GM23338 (cell line): ENCODE results near the gene WNK2. TPM values are rescaled to one million over a fixed set of nuclear protein-coding genes. Genes with fewer than 3 reads are reported as not detected.

Experiments used
- ATAC-seq: fragments of 200-7000 bp; cut with Tn5 transposase; 3 replicates; pipeline ENCODE4 v1.9.1; 2020
- DNase-seq: peaks from one replicate; pipeline ENCODE4 v3.0.0-alpha.2; 2015; ENCODE audit warnings: low spot score
- H2AFZ ChIP-seq: fragments of 200-600 bp; sonication (generic); 2 replicates; pipeline ENCODE4 v1.8.0; 2016; ENCODE audit warnings: antibody characterized with exemption, mild to moderate bottlenecking, moderate library complexity
- H3F3A ChIP-seq: fragments of 200-600 bp; sonication (generic); replicated peaks from 2 replicates; pipeline ENCODE4 v1.8.0; 2017; ENCODE audit warnings: antibody characterized with exemption, mixed run types, low read depth
- H3K27ac ChIP-seq: fragments of 200-600 bp; sonication (generic); 2 replicates; pipeline ENCODE4 v1.6.1; 2016; ENCODE audit warnings: low read depth
- H3K27me3 ChIP-seq: fragments of 200-600 bp; sonication (generic); 2 replicates; pipeline ENCODE4 v1.8.0; 2016; ENCODE audit warnings: mild to moderate bottlenecking, mixed run types, moderate library complexity; ENCODE audit not compliant: insufficient read depth
- H3K36me3 ChIP-seq: fragments of 200-600 bp; sonication (generic); 2 replicates; pipeline ENCODE4 v1.8.0; 2016; ENCODE audit warnings: mild to moderate bottlenecking; ENCODE audit not compliant: insufficient read depth
- H3K4me1 ChIP-seq: fragments of 200-600 bp; sonication (generic); 2 replicates; pipeline ENCODE4 v1.8.0; 2016; ENCODE audit warnings: mild to moderate bottlenecking, moderate library complexity; ENCODE audit not compliant: insufficient read depth
- H3K4me2 ChIP-seq: fragments of 200-600 bp; sonication (generic); 2 replicates; pipeline ENCODE4 v1.7.1; 2017; ENCODE audit warnings: mixed run types
- H3K4me3 ChIP-seq: fragments of 200-600 bp; sonication (generic); 2 replicates; pipeline ENCODE4 v1.6.1; 2016; ENCODE audit warnings: mixed run types
- H3K79me2 ChIP-seq: fragments of 200-600 bp; sonication (generic); replicated peaks from 2 replicates; pipeline ENCODE4 v1.8.0; 2017; ENCODE audit warnings: mild to moderate bottlenecking; ENCODE audit not compliant: insufficient read depth
- H3K9me2 ChIP-seq: fragments of 200-600 bp; sonication (generic); 2 replicates; pipeline ENCODE4 v1.8.0; 2017; ENCODE audit not compliant: insufficient read depth
- H4K20me1 ChIP-seq: fragments of 200-600 bp; sonication (generic); replicated peaks from 2 replicates; pipeline ENCODE4 v1.8.0; 2017; ENCODE audit warnings: mild to moderate bottlenecking; ENCODE audit not compliant: insufficient read depth
- H3K27ac Mint-ChIP-seq: 2 replicates; pipeline ENCODE4 v1.8.0; 2020; ENCODE audit warnings: inconsistent platforms, mild to moderate bottlenecking, moderate library complexity, mixed read lengths
- H3K27me3 Mint-ChIP-seq: 3 replicates; pipeline ENCODE4 v1.8.0; 2022; ENCODE audit warnings: low read depth, mild to moderate bottlenecking, moderate library complexity, mixed read lengths, inconsistent platforms; ENCODE audit not compliant: insufficient read depth, poor library complexity
- H3K36me3 Mint-ChIP-seq: 3 replicates; pipeline ENCODE4 v1.8.0; 2021; ENCODE audit warnings: low read depth, mild to moderate bottlenecking, inconsistent platforms, moderate library complexity, mixed read lengths
- H3K4me1 Mint-ChIP-seq: 3 replicates; pipeline ENCODE4 v1.8.0; 2020; ENCODE audit warnings: mild to moderate bottlenecking, inconsistent platforms, mixed read lengths
- H3K4me3 Mint-ChIP-seq: 3 replicates; pipeline ENCODE4 v1.8.0; 2021; ENCODE audit warnings: moderate library complexity, mild to moderate bottlenecking, inconsistent platforms, mixed read lengths
- H3K9me3 Mint-ChIP-seq: 3 replicates; pipeline ENCODE4 v1.8.0; 2020; ENCODE audit warnings: moderate library complexity, mild to moderate bottlenecking, inconsistent platforms, mixed read lengths
- CREB1 ChIP-seq: fragments of 250-450 bp; sonication (Bioruptor Pico); IDR thresholded peaks from 2 replicates; pipeline ENCODE4 v1.5.0; 2020; ENCODE audit warnings: low read depth, mild to moderate bottlenecking, moderate library complexity
- CTCF ChIP-seq, 2 experiments: fragments of 200-600 bp in 1 of 2; sonication (generic) in 1 of 2; conservative IDR thresholded peaks; 2 replicates each; pipeline versions ENCODE4 v1.5.1 to v1.6.1; 2016 to 2017; ENCODE audit warnings: antibody characterized with exemption in 2 of 2, low read depth in 2 of 2, mild to moderate bottlenecking in 2 of 2, moderate library complexity in 1 of 2
- ETS1 ChIP-seq: IDR thresholded peaks from 2 replicates; pipeline ENCODE4 v1.6.1; 2016; ENCODE audit warnings: antibody characterized with exemption
- EZH2 ChIP-seq: fragments of 200-600 bp; sonication (generic); IDR thresholded peaks from one replicate; pipeline ENCODE4 v1.8.0; 2017; ENCODE audit warnings: antibody characterized with exemption, mild to moderate bottlenecking, low read depth; ENCODE audit not compliant: unreplicated experiment
- EZH2phosphoT487 ChIP-seq: fragments of 200-600 bp; sonication (generic); IDR thresholded peaks from one replicate; pipeline ENCODE4 v1.8.1; 2018; ENCODE audit warnings: antibody characterized with exemption; ENCODE audit not compliant: unreplicated experiment
- JUNB ChIP-seq: IDR thresholded peaks from one replicate; pipeline ENCODE4 v1.6.1; 2016; ENCODE audit warnings: antibody characterized with exemption; ENCODE audit not compliant: unreplicated experiment
- NANOG ChIP-seq: IDR thresholded peaks from 2 replicates; pipeline ENCODE4 v1.6.1; 2016; ENCODE audit warnings: antibody characterized with exemption, borderline replicate concordance
- POLR2AphosphoS5 ChIP-seq: IDR thresholded peaks from 2 replicates; pipeline ENCODE4 v1.6.1; 2016; ENCODE audit warnings: antibody characterized with exemption, low read depth
- REST ChIP-seq: IDR thresholded peaks from one replicate; pipeline ENCODE4 v1.6.1; 2018; ENCODE audit warnings: antibody characterized with exemption; ENCODE audit not compliant: unreplicated experiment
- STAT1 ChIP-seq: IDR thresholded peaks from one replicate; pipeline ENCODE4 v1.6.1; 2016; ENCODE audit warnings: antibody characterized with exemption; ENCODE audit not compliant: unreplicated experiment
- ZNF114 ChIP-seq: fragments of 250-450 bp; sonication (Bioruptor Pico); IDR thresholded peaks from 2 replicates; pipeline ENCODE4 v1.5.0; 2020; ENCODE audit warnings: mild to moderate bottlenecking, moderate library complexity
- ZNF462 ChIP-seq: fragments of 250-450 bp; sonication (Bioruptor Pico); IDR thresholded peaks from 2 replicates; pipeline ENCODE4 v1.5.0; 2020; ENCODE audit warnings: mild to moderate bottlenecking, moderate library complexity
- polyA plus RNA-seq: library from polyadenylated mRNA; unstranded; fragments of >200 nt; fragmentation: Nextera tagmentation; extraction: Ambion mirVana; gene quantifications from 2 replicates; pipeline ENCODE4 v1.2.1, GENCODE V29; 2016
- total RNA-seq: library from RNA; depleted of rRNA; stranded (reverse); fragments of >200 nt; shearing (Covaris generic); gene quantifications from 2 replicates; pipeline ENCODE4 v1.2.3, GENCODE V29; 2014

WNK2 gene
- total and polyA plus RNA-seq, 2 experiments from 2014 or later, result 56.4 to 102 TPM

- peaks cover 17% of the 10 kb centered on the region for H3K27me3 Mint-ChIP-seq
- Histone ChIP-seq H3K4me2 (no peak overlapping the region), H3K4me3 (no peak overlapping the region), H3K4me1 (no peaks in the 10 kb centered on the region), H3K27me3 (peaks cover 21% of the 10 kb centered on the region), H4K20me1 (no peaks in the 10 kb centered on the region), H3K9me2 (no peaks in the 10 kb centered on the region), H2AFZ (no peak overlapping the region), H3K79me2 (no peaks in the 10 kb centered on the region), H3K36me3 (no peaks in the 10 kb centered on the region), H3K27ac (no peak overlapping the region), H3F3A (no peaks in the 10 kb centered on the region)
- H3K9me3 Mint-ChIP-seq, result no peaks in the 10 kb centered on the region; the same call in 2 of the 3 replicates
- DNase-seq (no peak), ATAC-seq (no peak)
- H3K4me3 Mint-ChIP-seq, result no peak overlapping the region
- TF ChIP-seq ZNF462, result no peak
- no peak for TF ChIP-seq REST
- TF ChIP-seq ZNF114 (CRISPR knock-in tag), result no peak
- TF ChIP-seq JUNB, result no peak
- TF ChIP-seq ETS1, result no peak
- no peak for TF ChIP-seq POLR2AphosphoS5
- TF ChIP-seq NANOG, result no peak
- TF ChIP-seq STAT1, result no peak
- no peak for TF ChIP-seq CREB1 (CRISPR knock-in tag)
- TF ChIP-seq EZH2, result no peak
- TF ChIP-seq CTCF (conservative IDR thresholded peaks at IDR 0.05; ENCODE audit: low read depth in 2 of 2), result no peak
- TF ChIP-seq EZH2phosphoT487, result no peak
- no peak overlapping the region for H3K27ac Mint-ChIP-seq
- H3K4me1 Mint-ChIP-seq, result no peaks in the 10 kb centered on the region; the same call in 2 of the 3 replicates
- H3K36me3 Mint-ChIP-seq, result no peaks in the 10 kb centered on the region; the same call in 2 of the 3 replicates
Observed at GRCh38 chr9:93178851-93179786, 4.8 kb upstream of the WNK2 start.
